Measurements from ENCODE around the gene CENPA. TPM values are rescaled to one million over a fixed set of nuclear protein-coding genes. Genes with fewer than 3 reads are reported as not detected.

Gene CENPA
- total and polyA plus RNA-seq, 12 donors: 0.25 to 33.1 (median 2.9) TPM; not detected in 2

DNA sequence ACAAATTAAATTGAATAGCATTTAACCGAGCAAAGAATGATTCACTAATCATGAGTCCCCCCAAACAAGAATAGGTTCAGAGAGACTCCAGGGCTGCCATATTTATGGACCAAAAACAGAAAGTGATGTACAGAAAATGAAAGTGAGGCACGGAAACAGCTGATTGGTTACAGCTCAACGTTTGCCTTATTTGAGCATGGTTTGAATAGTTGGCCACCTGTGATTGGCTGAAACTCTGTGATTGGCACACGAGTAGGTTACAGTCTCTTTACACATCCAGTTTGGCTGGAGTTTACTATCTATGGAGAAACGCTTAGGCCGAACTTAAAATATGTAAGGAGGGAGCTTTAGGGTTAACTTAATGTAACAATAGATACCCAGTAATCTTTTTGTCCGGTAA, 35.1 kb downstream of the CENPA start:
- Histone ChIP-seq H3K4me3 (no peak overlapping the region), H3K36me3 (no peaks in the 10 kb centered on the region), H3K27ac (no peak overlapping the region), H3K9me3 (no peaks in the 10 kb centered on the region), H3K27me3 (peaks cover 0 to 23% (median 0%) of the 10 kb centered on the region in 7 donors), H3K4me1 (no peaks in the 10 kb centered on the region)
- intact Hi-C loops (cut with DNase I): no loop called here
- ATAC-seq: no peak
- no peak for TF ChIP-seq CTCF (IDR thresholded peaks at IDR 0.05)
- no peak for DNase-seq
- 79 to 87% methylated on average over 7 of the region's 7 CpGs for WGBS, 2 donors

DNA sequence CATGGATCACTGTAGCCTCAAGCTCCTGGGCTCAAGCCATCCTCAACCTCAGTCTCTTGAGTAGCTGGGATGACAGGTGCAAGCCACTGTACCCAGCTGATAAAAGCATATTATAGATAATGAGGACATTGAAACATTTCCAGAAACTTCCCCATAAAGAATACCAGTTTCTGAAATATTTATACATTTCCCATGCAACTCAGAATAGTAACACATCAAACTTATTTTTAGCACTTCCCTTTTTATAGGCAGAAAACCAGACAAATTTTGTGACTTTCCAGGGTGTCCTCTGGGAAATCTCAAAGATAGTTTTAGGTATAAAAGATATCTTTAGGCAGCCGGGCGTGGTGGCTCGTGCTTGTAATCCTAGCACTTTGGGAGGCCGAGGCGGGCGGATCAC, 37.0 kb downstream of the CENPA start:
- no peaks in the 10 kb centered on the region for H3K4me1 ChIP-seq
- H3K27me3 ChIP-seq: peaks cover 0 to 11% (median 2%) of the 10 kb centered on the region in 7 donors
- WGBS, 2 donors: 73 to 75% methylated on average over 6 of the region's 6 CpGs
- H3K4me3 ChIP-seq: no peak overlapping the region
- TF ChIP-seq CTCF (IDR thresholded peaks at IDR 0.05): no peak
- no peak for DNase-seq
- H3K36me3 ChIP-seq: no peaks in the 10 kb centered on the region
- no peak for ATAC-seq
- H3K9me3 ChIP-seq: no peaks in the 10 kb centered on the region
- intact Hi-C loops (cut with DNase I): no loop called here
- no peak overlapping the region for H3K27ac ChIP-seq

DNA sequence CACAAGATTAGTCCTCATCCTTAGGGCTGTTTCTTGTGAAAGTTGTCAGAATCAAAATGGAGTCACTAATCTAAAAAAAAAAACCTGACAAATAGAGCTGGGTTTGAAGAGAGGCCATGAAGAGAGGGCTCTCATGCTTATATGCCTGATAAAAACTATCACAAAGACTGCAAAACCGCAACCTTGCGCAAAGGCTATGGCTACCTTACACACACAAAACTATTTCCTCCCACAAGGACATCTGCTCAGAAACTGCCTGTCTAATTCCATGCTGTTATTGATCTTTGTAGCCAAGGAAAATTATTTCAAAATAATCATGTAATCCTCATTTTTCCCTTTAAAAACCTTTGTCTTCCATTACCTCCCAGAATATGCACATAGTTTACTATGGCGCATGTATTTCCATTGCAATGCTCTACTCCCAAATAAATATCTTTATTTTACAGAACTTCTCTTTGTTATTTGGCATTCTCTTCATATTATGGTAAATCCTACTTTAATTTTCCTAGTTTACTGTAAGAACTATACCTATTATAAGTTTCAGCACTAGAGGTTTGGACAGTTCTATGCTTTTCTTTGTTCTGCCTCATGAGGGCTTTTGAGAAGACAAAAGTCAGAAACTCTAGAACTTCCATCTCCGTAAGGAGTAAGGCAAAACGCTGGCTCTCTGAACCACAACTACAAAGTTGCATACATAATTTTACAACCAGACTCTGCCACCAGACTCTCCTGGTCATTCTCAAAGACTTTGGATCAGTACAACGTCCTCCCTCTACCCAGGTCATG, 52.5 kb downstream of the CENPA start:
- intact Hi-C loops (cut with DNase I): no loop called here
- ATAC-seq (no peak), DNase-seq (no peak)
- Histone ChIP-seq H3K9me3 (no peaks in the 10 kb centered on the region), H3K4me1 (no peaks in the 10 kb centered on the region), H3K4me3 (no peak overlapping the region), H3K27me3 (peaks cover 0 to 58% (median 49%) of the 10 kb centered on the region in 7 donors), H3K36me3 (no peaks in the 10 kb centered on the region), H3K27ac (no peak overlapping the region)
- WGBS, 2 donors: 45 to 55% methylated on average over 6 of the region's 6 CpGs
- no peak for TF ChIP-seq CTCF (IDR thresholded peaks at IDR 0.05)

DNA sequence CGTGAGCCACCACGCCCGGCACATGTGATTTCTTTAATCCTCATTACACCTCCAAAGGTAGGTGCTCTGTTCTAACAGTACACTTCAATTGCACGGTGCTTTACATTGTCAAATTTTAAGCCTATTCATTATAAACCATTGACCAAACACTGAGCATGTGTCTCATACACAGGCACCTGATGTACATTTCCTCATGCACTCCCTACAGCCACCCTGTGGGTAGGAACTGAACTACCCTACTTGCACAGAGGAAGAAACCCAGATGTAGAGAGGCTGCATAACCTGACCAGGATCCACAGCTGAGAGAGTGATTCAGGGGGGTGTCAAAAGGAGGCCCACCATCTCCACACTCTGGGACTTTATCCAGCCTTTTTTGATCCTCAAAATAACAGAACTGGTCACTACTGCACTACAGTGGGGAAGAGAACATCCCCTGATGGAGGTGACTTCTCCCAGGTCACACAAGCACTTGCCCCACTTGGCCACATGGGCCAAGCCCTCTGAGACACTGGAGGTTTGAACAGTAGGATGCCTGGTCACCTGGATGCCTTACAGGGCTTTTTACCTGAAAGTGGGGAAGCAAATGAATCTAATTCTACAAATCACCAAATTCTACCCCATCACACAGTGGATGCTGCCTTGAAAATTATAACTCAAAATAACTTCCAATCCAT, 55.2 kb downstream of the CENPA start:
- H3K4me1 ChIP-seq: peaks cover 0 to 3% (median 0%) of the 10 kb centered on the region in 9 donors
- 86 to 89% methylated on average over 4 of the region's 4 CpGs for whole genome bisulfite sequencing, 2 donors
- H3K36me3 ChIP-seq: no peaks in the 10 kb centered on the region
- no peaks in the 10 kb centered on the region for H3K9me3 ChIP-seq
- peaks cover 5 to 74% (median 63%) of the 10 kb centered on the region in 7 donors for H3K27me3 ChIP-seq
- DNase-seq (no peak), ATAC-seq (no peak)
- no peak overlapping the region for H3K4me3 ChIP-seq
- no peak overlapping the region for H3K27ac ChIP-seq
- intact Hi-C loops (cut with DNase I): loop anchor here in 5 of 10 donors (10.0 kb wide), 3 partner anchors 174 to 474 kb away; no protein-coding TSS in a partner anchor
- no peak for TF ChIP-seq CTCF (IDR thresholded peaks at IDR 0.05)
